ENCODE measurements around the gene ANKRD11. TPM values are rescaled to one million over a fixed set of nuclear protein-coding genes. Genes with fewer than 3 reads are reported as not detected.
"Not testable (repeated sequence)": the region's sequence is repeated elsewhere in the genome, so short reads cannot be mapped to it uniquely, and the experiment has no call there.

Gene ANKRD11
- total RNA-seq, 1 experiment from 2014 or later: 297 TPM

- peaks cover 85% of the 10 kb centered on the region for H3K36me3 Mint-ChIP-seq (ENCODE audit: insufficient read depth, unreplicated experiment)
- intact Hi-C loops (cut with micrococcal nuclease; ENCODE audit: unreplicated experiment): no loop called here
- Histone ChIP-seq H3K9me3 (peaks cover 3% of the 10 kb centered on the region; the same call in 1 of the 2 replicates), H3K36me3 (ENCODE audit: control insufficient read depth, insufficient read depth, low read length) (no peaks in the 10 kb centered on the region; the same call in 1 of the 2 replicates), H3K4me1 (peaks cover 4% of the 10 kb centered on the region; the same call in 1 of the 2 replicates), H3K27me3 (replicated peaks; ENCODE audit: control insufficient read depth, insufficient read depth, low read length) (no peaks in the 10 kb centered on the region), H3K4me3 (ENCODE audit: low read depth, low read length) (no peak overlapping the region)
- H3K4me1 Mint-ChIP-seq (ENCODE audit: low read depth, unreplicated experiment): peaks cover 18% of the 10 kb centered on the region
- no peak for TF ChIP-seq CTCF (IDR thresholded peaks at IDR 0.05; ENCODE audit: insufficient read depth in 1 of 2, low read depth in 1 of 2, low read length in 1 of 2, severe bottlenecking in 1 of 2, unreplicated experiment in 1 of 2)
- no TSS peak for BruUV-seq (replicated peaks)
- no peaks in the 10 kb centered on the region for H3K9me3 Mint-ChIP-seq (ENCODE audit: unreplicated experiment)
- no peak overlapping the region for H3K27ac Mint-ChIP-seq (ENCODE audit: unreplicated experiment)
- POLR2A ChIA-PET: interaction anchor here (0.6 kb wide), 1 partner anchor 49 kb away, joined by 3 read pairs; no protein-coding TSS in a partner anchor
- no peak for DNase-seq
- H3K27me3 Mint-ChIP-seq (ENCODE audit: insufficient read depth, unreplicated experiment): no peaks in the 10 kb centered on the region
- CTCF ChIA-PET: no interaction called here
- H3K4me3 Mint-ChIP-seq (ENCODE audit: unreplicated experiment): no peak overlapping the region
Measured at GRCh38 chr16:89467382-89467781, 23.0 kb downstream of the ANKRD11 start.

- no TSS peak for BruUV-seq (replicated peaks)
- no peak for DNase-seq
- Mint-ChIP-seq H3K9me3 (ENCODE audit: unreplicated experiment) (no peaks in the 10 kb centered on the region), H3K36me3 (ENCODE audit: insufficient read depth, unreplicated experiment) (peaks cover 85% of the 10 kb centered on the region), H3K27me3 (ENCODE audit: insufficient read depth, unreplicated experiment) (no peaks in the 10 kb centered on the region), H3K27ac (ENCODE audit: unreplicated experiment) (no peak overlapping the region), H3K4me3 (ENCODE audit: unreplicated experiment) (no peak overlapping the region), H3K4me1 (ENCODE audit: low read depth, unreplicated experiment) (peaks cover 14% of the 10 kb centered on the region)
- CTCF ChIA-PET: no interaction called here
- no peak for TF ChIP-seq CTCF (IDR thresholded peaks at IDR 0.05; ENCODE audit: insufficient read depth in 1 of 2, low read depth in 1 of 2, low read length in 1 of 2, severe bottlenecking in 1 of 2, unreplicated experiment in 1 of 2)
- intact Hi-C loops (cut with micrococcal nuclease; ENCODE audit: unreplicated experiment): no loop called here
- POLR2A ChIA-PET: interaction anchor here (0.6 kb wide), 1 partner anchor 50 kb away, joined by 3 read pairs; no protein-coding TSS in a partner anchor
- H3K4me1 ChIP-seq: 0 out of 2 replicates have a peak, but pooled peaks cover 3% of the 10 kb centered on the region
- H3K36me3 ChIP-seq (ENCODE audit: control insufficient read depth, insufficient read depth, low read length): no peaks in the 10 kb centered on the region; the same call in 1 of the 2 replicates
- H3K9me3 ChIP-seq: peaks cover 3% of the 10 kb centered on the region; the same call in 1 of the 2 replicates
- no peak overlapping the region for H3K4me3 ChIP-seq (ENCODE audit: low read depth, low read length)
- no peaks in the 10 kb centered on the region for H3K27me3 ChIP-seq (replicated peaks; ENCODE audit: control insufficient read depth, insufficient read depth, low read length)
Measured at GRCh38 chr16:89466920-89467319, 23.4 kb downstream of the ANKRD11 start.

GRCh38 chr16:89463312-89463711 lies 27.0 kb downstream of the ANKRD11 start:
- CTCF ChIA-PET; H3K36me3 ChIP-seq (ENCODE audit: control insufficient read depth, insufficient read depth, low read length); H3K4me3 Mint-ChIP-seq (ENCODE audit: unreplicated experiment); H3K27me3 Mint-ChIP-seq (ENCODE audit: insufficient read depth, unreplicated experiment); H3K9me3 ChIP-seq; H3K4me1 ChIP-seq; POLR2A ChIA-PET; H3K9me3 Mint-ChIP-seq (ENCODE audit: unreplicated experiment); H3K27ac Mint-ChIP-seq (ENCODE audit: unreplicated experiment); H3K27me3 ChIP-seq (replicated peaks; ENCODE audit: control insufficient read depth, insufficient read depth, low read length); DNase-seq; H3K4me3 ChIP-seq (ENCODE audit: low read depth, low read length); BruUV-seq (replicated peaks); intact Hi-C loops (cut with micrococcal nuclease; ENCODE audit: unreplicated experiment): not testable (repeated sequence)
- Mint-ChIP-seq H3K4me1 (ENCODE audit: low read depth, unreplicated experiment) (peaks cover 36% of the 10 kb centered on the region), H3K36me3 (ENCODE audit: insufficient read depth, unreplicated experiment) (peaks cover 82% of the 10 kb centered on the region)

- H3K4me3 Mint-ChIP-seq (ENCODE audit: unreplicated experiment); H3K36me3 ChIP-seq (ENCODE audit: control insufficient read depth, insufficient read depth, low read length); CTCF ChIA-PET; H3K4me3 ChIP-seq (ENCODE audit: low read depth, low read length); H3K9me3 Mint-ChIP-seq (ENCODE audit: unreplicated experiment); H3K9me3 ChIP-seq; H3K27ac Mint-ChIP-seq (ENCODE audit: unreplicated experiment); POLR2A ChIA-PET; H3K4me1 ChIP-seq; intact Hi-C loops (cut with micrococcal nuclease; ENCODE audit: unreplicated experiment); H3K27me3 Mint-ChIP-seq (ENCODE audit: insufficient read depth, unreplicated experiment); H3K27me3 ChIP-seq (replicated peaks; ENCODE audit: control insufficient read depth, insufficient read depth, low read length); DNase-seq; BruUV-seq (replicated peaks): not testable (repeated sequence)
- H3K36me3 Mint-ChIP-seq (ENCODE audit: insufficient read depth, unreplicated experiment): peaks cover 82% of the 10 kb centered on the region
- peaks cover 36% of the 10 kb centered on the region for H3K4me1 Mint-ChIP-seq (ENCODE audit: low read depth, unreplicated experiment)
Measured at GRCh38 chr16:89462639-89463038, 27.7 kb downstream of the ANKRD11 start.

- peak overlapping the region; percentile 11 for H3K27ac Mint-ChIP-seq (ENCODE audit: unreplicated experiment)
- H3K36me3 Mint-ChIP-seq (ENCODE audit: insufficient read depth, unreplicated experiment): peaks cover 81% of the 10 kb centered on the region
Measured at GRCh38 chr16:89461890-89462289, 28.5 kb downstream of the ANKRD11 start.

More at GRCh38 chr16:89461890-89462289, 28.5 kb downstream of the ANKRD11 start:
- BruUV-seq (replicated peaks); H3K4me3 Mint-ChIP-seq (ENCODE audit: unreplicated experiment); H3K27me3 ChIP-seq (replicated peaks; ENCODE audit: control insufficient read depth, insufficient read depth, low read length); H3K9me3 Mint-ChIP-seq (ENCODE audit: unreplicated experiment); POLR2A ChIA-PET; H3K27me3 Mint-ChIP-seq (ENCODE audit: insufficient read depth, unreplicated experiment); H3K4me1 ChIP-seq; H3K4me3 ChIP-seq (ENCODE audit: low read depth, low read length); H3K9me3 ChIP-seq; CTCF ChIA-PET; DNase-seq; H3K36me3 ChIP-seq (ENCODE audit: control insufficient read depth, insufficient read depth, low read length); intact Hi-C loops (cut with micrococcal nuclease; ENCODE audit: unreplicated experiment): not testable (repeated sequence)
- peaks cover 36% of the 10 kb centered on the region for H3K4me1 Mint-ChIP-seq (ENCODE audit: low read depth, unreplicated experiment)

Data from Caco-2 (cell line).